CD14-positive monocyte (primary cell): ENCODE data around the gene DMWD. TPM values are rescaled to one million over a fixed set of nuclear protein-coding genes. Genes with fewer than 3 reads are reported as not detected.

Experiments
- DNase-seq, 3 donors: peaks; one replicate each; pipeline ENCODE4 v3.0.0-alpha.2; 2011 to 2022
- H2AFZ ChIP-seq: 2 replicates; pipeline ENCODE4 v1.6.0; 2012; ENCODE audit warnings: mild to moderate bottlenecking, low read depth, low read length, inconsistent platforms; ENCODE audit not compliant: insufficient read depth, poor library complexity, severe bottlenecking
- H3K27ac ChIP-seq, 2 donors: 1 replicate in 1 of 2; 2 replicates in 1 of 2; pipeline ENCODE4 v1.5.1; 2012 to 2013; ENCODE audit warnings: low read length in 2 of 2, control low read depth in 1 of 2, inconsistent platforms in 1 of 2, low read depth in 1 of 2, mild to moderate bottlenecking in 1 of 2
- H3K27me3 ChIP-seq, 2 donors: one replicate each; pipeline versions ENCODE4 v1.6.0 to v1.6.1; 2011 to 2013; ENCODE audit warnings: low read length in 2 of 2; ENCODE audit not compliant: control insufficient read depth in 2 of 2, insufficient read depth in 2 of 2
- H3K36me3 ChIP-seq, 2 donors: replicated peaks in 1 of 2; 1 replicate in 1 of 2; 2 replicates in 1 of 2; pipeline versions ENCODE4 v1.5.1 to v1.6.1; 2012 to 2013; ENCODE audit warnings: low read length in 2 of 2, control low read depth in 1 of 2, inconsistent platforms in 1 of 2, mild to moderate bottlenecking in 1 of 2; ENCODE audit not compliant: insufficient read depth in 2 of 2, control insufficient read depth in 1 of 2
- H3K4me1 ChIP-seq, 2 donors: 1 replicate in 1 of 2; 2 replicates in 1 of 2; pipeline versions ENCODE4 v1.5.1 to v1.6.1; 2012 to 2013; ENCODE audit warnings: low read length in 2 of 2, control low read depth in 1 of 2, inconsistent platforms in 1 of 2, mild to moderate bottlenecking in 1 of 2, moderate library complexity in 1 of 2; ENCODE audit not compliant: insufficient read depth in 2 of 2, control insufficient read depth in 1 of 2
- H3K4me2 ChIP-seq: replicated peaks from 2 replicates; pipeline ENCODE3; 2012; ENCODE audit warnings: low read length, moderate library complexity, mild to moderate bottlenecking; ENCODE audit not compliant: poor library complexity, severe bottlenecking; ENCODE audit errors: extremely low read depth
- H3K4me3 ChIP-seq, 3 experiments: fragments of 200-600 bp in 1 of 3; sonication (generic) in 1 of 3; replicated peaks in 1 of 3; 1 replicate in 2 of 3; 2 replicates in 1 of 3; pipeline ENCODE4 v1.5.1; 2011 to 2013; ENCODE audit warnings: low read length in 3 of 3, mild to moderate bottlenecking in 3 of 3, control low read depth in 2 of 3, low read depth in 2 of 3, inconsistent platforms in 1 of 3, moderate library complexity in 1 of 3
- H3K79me2 ChIP-seq: 2 replicates; pipeline ENCODE4 v1.6.0; 2012; ENCODE audit warnings: mild to moderate bottlenecking, control low read depth, inconsistent platforms, low read length, moderate library complexity; ENCODE audit not compliant: insufficient read depth
- H3K9ac ChIP-seq: 2 replicates; pipeline ENCODE4 v1.6.0; 2017; ENCODE audit warnings: low read length, mild to moderate bottlenecking; ENCODE audit not compliant: insufficient read depth, poor library complexity, severe bottlenecking
- H3K9me3 ChIP-seq, 2 donors: replicated peaks in 1 of 2; 1 replicate in 1 of 2; 2 replicates in 1 of 2; pipeline versions ENCODE4 v1.5.1 to v1.6.1; 2012 to 2013; ENCODE audit warnings: low read length in 2 of 2, control low read depth in 1 of 2; ENCODE audit not compliant: control insufficient read depth in 1 of 2, insufficient read depth in 1 of 2
- H4K20me1 ChIP-seq: 2 replicates; pipeline ENCODE4 v1.6.0; 2012; ENCODE audit warnings: mild to moderate bottlenecking, low read length, control low read depth, moderate library complexity; ENCODE audit not compliant: insufficient read depth
- H3K27ac Mint-ChIP-seq, 7 donors: one replicate each; pipeline ENCODE4 v1.8.0; 2020; ENCODE audit warnings: mild to moderate bottlenecking in 7 of 7, mixed read lengths in 7 of 7, moderate library complexity in 6 of 7, inconsistent platforms in 2 of 7
- H3K27me3 Mint-ChIP-seq, 3 donors: one replicate each; pipeline ENCODE4 v1.8.0; 2021 to 2022; ENCODE audit warnings: low read depth in 3 of 3, mild to moderate bottlenecking in 3 of 3, mixed read lengths in 3 of 3, moderate library complexity in 3 of 3, inconsistent platforms in 1 of 3
- H3K36me3 Mint-ChIP-seq, 2 donors: one replicate each; pipeline ENCODE4 v1.8.0; 2020; ENCODE audit warnings: mixed read lengths in 2 of 2, inconsistent platforms in 1 of 2, mild to moderate bottlenecking in 1 of 2
- H3K4me1 Mint-ChIP-seq: one replicate; pipeline ENCODE4 v1.8.0; 2020; ENCODE audit warnings: mild to moderate bottlenecking, mixed read lengths
- H3K4me3 Mint-ChIP-seq, 2 donors: one replicate each; pipeline ENCODE4 v1.8.0; 2020; ENCODE audit warnings: mild to moderate bottlenecking in 2 of 2, mixed read lengths in 2 of 2, moderate library complexity in 1 of 2
- H3K9me3 Mint-ChIP-seq, 7 donors: one replicate each; pipeline ENCODE4 v1.8.0; 2020 to 2022; ENCODE audit warnings: mixed read lengths in 7 of 7, mild to moderate bottlenecking in 6 of 7, moderate library complexity in 6 of 7, inconsistent platforms in 2 of 7
- CTCF ChIP-seq: fragments of 200-600 bp; IDR thresholded peaks from one replicate; pipeline ENCODE4 v1.8.0; 2022; ENCODE audit warnings: antibody characterized with exemption, mild to moderate bottlenecking
- whole genome bisulfite sequencing: methylation state at CpG from one replicate; pipeline ENCODE4 v1.1.5; 2013; ENCODE audit warnings: missing lambda C conversion rate; ENCODE audit not compliant: insufficient coverage; 5-methylcytosine and 5-hydroxymethylcytosine counted together
- intact Hi-C, 2 donors: fragments of 100-400 bp; cut with micrococcal nuclease; formaldehyde crosslinking; loops; one replicate each; pipeline versions ENCODE4 v1.15.0 to v1.15.1; 2023
- polyA plus RNA-seq, 3 donors: library from polyadenylated mRNA; depleted of rRNA in 1 of 3; unstranded in 2 of 3; stranded (reverse) in 1 of 3; fragments of 300-500 nt in 2 of 3; fragments of >200 nt in 1 of 3; fragmentation: Illumina TruSeq in 2 of 3; gene quantifications; 1 replicate in 2 of 3; 2 replicates in 1 of 3; pipeline ENCODE4 v1.2.3, GENCODE V29; 2012 to 2021

DMWD gene
- polyA plus RNA-seq, 3 donors = 1.5 to 3.4 (median 2.4) TPM

- H3K36me3 ChIP-seq = peaks cover 87 to 99% of the 10 kb centered on the region in 2 donors
- H3K4me1 ChIP-seq = no peaks in the 10 kb centered on the region
- intact Hi-C loops = no loop called here
- Mint-ChIP-seq H3K27me3 (peaks cover 0 to 3% (median 0%) of the 10 kb centered on the region in 3 donors), H3K9me3 (peaks cover 0 to 4% (median 0%) of the 10 kb centered on the region in 7 donors), H3K36me3 (peaks cover 79 to 100% of the 10 kb centered on the region in 2 donors), H3K4me1 (no peaks in the 10 kb centered on the region), H3K27ac (no peak overlapping the region), H3K4me3 (no peak overlapping the region)
- TF ChIP-seq CTCF = no peak
- peaks cover 15% of the 10 kb centered on the region for H4K20me1 ChIP-seq
- no peaks in the 10 kb centered on the region for H3K9me3 ChIP-seq
- no peak for DNase-seq
- no peak overlapping the region for H2AFZ ChIP-seq
- H3K4me2 ChIP-seq = no peak overlapping the region
- no peak overlapping the region for H3K4me3 ChIP-seq
- no peaks in the 10 kb centered on the region for H3K27me3 ChIP-seq
- no peaks in the 10 kb centered on the region for H3K79me2 ChIP-seq
- no peak overlapping the region for H3K27ac ChIP-seq
- 100% methylated on average over 6 of the region's 7 CpGs for WGBS
- no peak overlapping the region for H3K9ac ChIP-seq
Observed at GRCh38 chr19:45834970-45835369, 42.3 kb upstream of the DMWD start.

DNA sequence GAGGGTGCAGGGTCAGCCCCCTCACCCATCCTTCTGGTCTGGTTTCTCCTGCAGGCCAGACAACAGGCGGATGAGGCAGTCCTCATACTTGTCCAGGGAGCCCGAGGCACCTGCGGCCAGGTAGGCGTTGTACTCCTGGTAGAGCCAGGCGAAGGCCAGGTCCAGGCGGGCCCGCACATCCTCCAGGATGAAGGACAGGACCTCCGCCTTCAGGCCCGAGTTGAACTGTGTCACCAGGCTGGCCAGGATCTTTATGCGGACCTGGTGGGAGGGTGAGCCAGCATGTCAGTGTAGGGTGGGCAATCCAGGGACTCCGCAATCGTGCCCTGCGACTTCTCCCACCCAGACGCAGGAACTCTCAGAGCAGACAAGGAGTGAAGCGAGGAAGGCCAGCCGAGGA, 36.3 kb upstream of the DMWD start:
- Mint-ChIP-seq H3K36me3 (peaks cover 86 to 100% of the 10 kb centered on the region in 2 donors), H3K4me1 (no peaks in the 10 kb centered on the region), H3K27ac (peak overlapping the region in 1 of 7 donors; percentile 75), H3K27me3 (peaks cover 0 to 5% (median 1%) of the 10 kb centered on the region in 3 donors), H3K9me3 (no peaks in the 10 kb centered on the region), H3K4me3 (no peak overlapping the region)
- peaks cover 17% of the 10 kb centered on the region for H4K20me1 ChIP-seq
- WGBS = over 99% methylated on average over 13 of the region's 16 CpGs
- no peaks in the 10 kb centered on the region for H3K27me3 ChIP-seq
- no peak for TF ChIP-seq CTCF
- no peak overlapping the region for H3K4me2 ChIP-seq
- no peak overlapping the region for H3K9ac ChIP-seq
- H3K27ac ChIP-seq = no peak overlapping the region
- no peaks in the 10 kb centered on the region for H3K9me3 ChIP-seq
- peaks cover 93 to 99% of the 10 kb centered on the region in 2 donors for H3K36me3 ChIP-seq
- H3K4me3 ChIP-seq = no peak overlapping the region
- intact Hi-C loops = no loop called here
- no peaks in the 10 kb centered on the region for H3K79me2 ChIP-seq
- H2AFZ ChIP-seq = no peak overlapping the region
- DNase-seq = no peak
- no peaks in the 10 kb centered on the region for H3K4me1 ChIP-seq
